Measurements from ENCODE around the gene SLC15A4.

SLC15A4 gene

DNA sequence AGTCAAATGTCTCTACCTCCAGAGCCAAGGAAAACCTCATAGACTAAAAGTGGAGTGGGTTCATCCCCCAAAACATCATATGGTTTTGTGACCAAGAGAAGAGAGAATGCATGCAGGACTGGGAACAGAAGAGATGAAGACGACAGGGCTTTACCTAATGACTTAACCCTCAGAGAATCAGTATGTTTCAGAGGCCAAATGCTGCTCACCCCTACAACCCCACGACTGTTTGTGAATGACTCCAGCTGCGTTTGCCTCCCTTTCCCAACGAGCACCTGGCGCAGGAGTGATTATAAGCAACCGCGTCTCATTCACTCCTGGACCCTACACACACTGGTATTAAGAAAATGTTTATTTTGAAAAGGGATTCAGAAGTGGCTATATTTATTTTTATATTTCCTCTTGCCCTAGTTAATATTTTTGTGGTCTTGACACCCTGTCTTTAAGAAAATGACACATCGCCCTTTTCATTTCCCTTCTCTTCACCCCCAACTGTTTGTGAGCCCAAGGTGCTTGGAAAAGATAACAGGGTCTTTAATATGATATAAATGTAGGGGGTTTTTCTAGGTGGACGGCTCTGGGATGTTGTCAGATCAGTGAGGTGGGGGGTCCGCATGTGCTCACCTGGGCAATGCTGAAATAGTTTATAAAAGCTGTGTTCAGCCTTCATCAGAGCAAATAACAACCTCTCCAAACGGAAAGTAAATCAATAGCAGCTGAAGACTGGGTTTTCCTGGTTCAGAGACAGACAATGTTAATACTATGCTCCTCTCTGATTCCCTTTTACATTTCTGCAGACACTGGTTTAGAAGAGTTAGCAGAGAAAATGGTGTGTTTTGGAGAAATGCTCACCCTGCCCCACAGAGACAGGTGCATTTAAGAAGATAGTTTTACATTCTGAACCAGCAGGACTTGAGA, 77.7 kb downstream of the SLC15A4 start:
- no peak for DNase-seq

DNA sequence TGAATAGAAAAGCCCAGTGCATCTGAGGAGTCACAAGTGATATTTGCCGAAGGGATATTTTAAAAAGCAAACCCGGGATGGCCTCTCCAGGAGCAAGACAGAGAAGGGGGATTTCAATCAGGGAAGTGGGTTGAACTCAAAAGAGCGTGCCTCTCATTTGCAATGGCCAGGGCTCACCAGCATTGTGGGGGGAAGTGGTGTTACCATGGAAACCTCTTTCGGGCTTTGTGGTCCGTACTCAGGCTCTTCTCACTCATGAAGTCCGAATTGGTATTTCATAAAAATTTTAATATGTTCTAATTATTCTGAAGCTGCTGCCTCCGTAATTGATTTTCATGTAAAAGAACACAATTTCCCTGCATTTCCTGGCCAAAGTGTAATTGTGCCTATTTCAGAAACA, 79.8 kb downstream of the SLC15A4 start:
- no peak for DNase-seq
